ENCODE data around the gene ATP6AP2.

GRCh38 chrX:40576291-40576690, 4.5 kb upstream of the ATP6AP2 start:
- TF ChIP-seq POLR2AphosphoS5 (IDR thresholded peaks at IDR 0.05; ENCODE audit: low read depth, low read length) (no peak), SIN3A (IDR thresholded peaks at IDR 0.05; ENCODE audit: borderline replicate concordance, insufficient read depth, low read length) (no peak)
